ENCODE results near the gene TIPARP. TPM values are rescaled to one million over a fixed set of nuclear protein-coding genes. Genes with fewer than 3 reads are reported as not detected.
"Not testable (repeated sequence)": the region's sequence is repeated elsewhere in the genome, so short reads cannot be mapped to it uniquely, and the experiment has no call there.

The TIPARP gene
- total RNA-seq, 1 donor: 67.1 TPM

GRCh38 chr3:156646958-156647357 lies 27.4 kb upstream of the TIPARP start:
- TF ChIP-seq CTCF (IDR thresholded peaks at IDR 0.05; ENCODE audit: insufficient read depth, low read length): no peak
- no peak for DNase-seq (ENCODE audit: low read depth)

GRCh38 chr3:156648086-156648485 lies 26.3 kb upstream of the TIPARP start:
- DNase-seq (ENCODE audit: low read depth): no peak
- H3K4me3 ChIP-seq (ENCODE audit: low read depth, low read length): no peak overlapping the region
- TF ChIP-seq CTCF (IDR thresholded peaks at IDR 0.05; ENCODE audit: insufficient read depth, low read length): no peak

More at GRCh38 chr3:156646958-156647357, 27.4 kb upstream of the TIPARP start:
- H3K4me3 ChIP-seq (ENCODE audit: low read depth, low read length): no peak overlapping the region

GRCh38 chr3:156649681-156650080 lies 24.7 kb upstream of the TIPARP start:
- DNase-seq (ENCODE audit: low read depth): no peak
- TF ChIP-seq CTCF (IDR thresholded peaks at IDR 0.05; ENCODE audit: insufficient read depth, low read length): no peak
- no peak overlapping the region for H3K4me3 ChIP-seq (ENCODE audit: low read depth, low read length)

- H3K4me3 ChIP-seq (ENCODE audit: low read depth, low read length); DNase-seq (ENCODE audit: low read depth): not testable (repeated sequence)
These were observed 21.7 kb upstream of the TIPARP start for GRCh38 chr3:156652661-156653060.

- TF ChIP-seq CTCF (IDR thresholded peaks at IDR 0.05; ENCODE audit: insufficient read depth, low read length): no peak
- no peak for DNase-seq (ENCODE audit: low read depth)
- H3K4me3 ChIP-seq (ENCODE audit: low read depth, low read length): no peak overlapping the region
These were observed 19.6 kb upstream of the TIPARP start for GRCh38 chr3:156654834-156655233.

- no peak overlapping the region for H3K4me3 ChIP-seq (ENCODE audit: low read depth, low read length)
- no peak for DNase-seq (ENCODE audit: low read depth)
- no peak for TF ChIP-seq CTCF (IDR thresholded peaks at IDR 0.05; ENCODE audit: insufficient read depth, low read length)
These were observed 18.4 kb upstream of the TIPARP start for GRCh38 chr3:156655819-156656550.

GRCh38 chr3:156657440-156657839 lies 16.9 kb upstream of the TIPARP start:
- TF ChIP-seq CTCF (IDR thresholded peaks at IDR 0.05; ENCODE audit: insufficient read depth, low read length): no peak
- H3K4me3 ChIP-seq (ENCODE audit: low read depth, low read length): no peak overlapping the region
- no peak for DNase-seq (ENCODE audit: low read depth)

All from fibroblast of the aortic adventitia (primary cell).